NOMO-1 treated with dmso at 0.1 percent for 144 hours (cell line): ENCODE data around the gene EEF1B2.
"Not testable (repeated sequence)": the region's sequence is repeated elsewhere in the genome, so short reads cannot be mapped to it uniquely, and the experiment has no call there.

ENCODE experiments used
- DNase-seq: peaks from one replicate; lab custom pipeline; 2025; ENCODE audit not compliant: unreplicated experiment; lab: John Stamatoyannopoulos, UW

The EEF1B2 gene

GRCh38 chr2:206163251-206163880 is 3.7 kb downstream of the EEF1B2 start:
- DNase-seq: no peak

GRCh38 chr2:206164261-206164862 is 4.7 kb downstream of the EEF1B2 start:
- no peak for DNase-seq

GRCh38 chr2:206168230-206168629 is 8.5 kb downstream of the EEF1B2 start:
- DNase-seq: not testable (repeated sequence)

- not testable (repeated sequence) for DNase-seq
Measured at GRCh38 chr2:206171624-206172397, 12.1 kb downstream of the EEF1B2 start.

- no peak for DNase-seq
Measured at GRCh38 chr2:206173147-206173546, 13.5 kb downstream of the EEF1B2 start.

GRCh38 chr2:206176121-206176520 is 16.4 kb downstream of the EEF1B2 start:
- DNase-seq: no peak

- DNase-seq: no peak
Measured at GRCh38 chr2:206176901-206177300, 17.2 kb downstream of the EEF1B2 start.

GRCh38 chr2:206181526-206181925 is 21.8 kb downstream of the EEF1B2 start:
- DNase-seq: not testable (repeated sequence)

- no peak for DNase-seq
Measured at GRCh38 chr2:206189691-206190090, 30.0 kb downstream of the EEF1B2 start.

- DNase-seq: no peak
Measured at GRCh38 chr2:206190111-206190510, 30.4 kb downstream of the EEF1B2 start.

GRCh38 chr2:206190689-206191088 is 31.0 kb downstream of the EEF1B2 start:
- no peak for DNase-seq

- DNase-seq: no peak
Measured at GRCh38 chr2:206192157-206192556, 32.5 kb downstream of the EEF1B2 start.

GRCh38 chr2:206193671-206194357 is 34.1 kb downstream of the EEF1B2 start:
- no peak for DNase-seq

GRCh38 chr2:206198677-206199076 is 39.0 kb downstream of the EEF1B2 start:
- DNase-seq: no peak

- no peak for DNase-seq
Measured at GRCh38 chr2:206201075-206201848, 41.6 kb downstream of the EEF1B2 start.

- no peak for DNase-seq
Measured at GRCh38 chr2:206202446-206202845, 42.8 kb downstream of the EEF1B2 start.

- no peak for DNase-seq
Measured at GRCh38 chr2:206203331-206203730, 43.6 kb downstream of the EEF1B2 start.

- DNase-seq: no peak
Measured at GRCh38 chr2:206204710-206205109, 45.0 kb downstream of the EEF1B2 start.

GRCh38 chr2:206207316-206207715 is 47.6 kb downstream of the EEF1B2 start:
- not testable (repeated sequence) for DNase-seq

- no peak for DNase-seq
Measured at GRCh38 chr2:206208900-206209299, 49.2 kb downstream of the EEF1B2 start.
